Smooth muscle cell (in vitro differentiated cells): ENCODE data around the gene MOK. TPM values are rescaled to one million over a fixed set of nuclear protein-coding genes. Genes with fewer than 3 reads are reported as not detected.

Experiments used
- DNase-seq: peaks from one replicate; lab custom pipeline; 2025; ENCODE audit not compliant: unreplicated experiment; lab: John Stamatoyannopoulos, UW
- H2AFZ ChIP-seq: fragments of 200-600 bp; sonication (generic); 2 replicates; pipeline ENCODE4 v1.6.0; 2016; ENCODE audit warnings: antibody characterized with exemption, low read depth, mild to moderate bottlenecking
- H3F3A ChIP-seq: fragments of 200-600 bp; sonication (generic); 2 replicates; pipeline ENCODE4 v1.6.0; 2017; ENCODE audit warnings: antibody characterized with exemption, low read depth
- H3K27ac ChIP-seq: fragments of 200-600 bp; sonication (generic); 2 replicates; pipeline ENCODE4 v1.5.1; 2016; ENCODE audit warnings: low read depth, mild to moderate bottlenecking
- H3K27me3 ChIP-seq: fragments of 200-600 bp; sonication (generic); 2 replicates; pipeline ENCODE4 v1.6.1; 2016; ENCODE audit warnings: low read depth, mild to moderate bottlenecking
- H3K36me3 ChIP-seq: fragments of 200-600 bp; sonication (generic); 2 replicates; pipeline ENCODE4 v1.5.1; 2016; ENCODE audit warnings: low read depth
- H3K4me1 ChIP-seq: fragments of 200-600 bp; sonication (generic); 2 replicates; pipeline ENCODE4 v1.5.1; 2016; ENCODE audit warnings: low read depth
- H3K4me2 ChIP-seq: fragments of 200-600 bp; sonication (generic); 2 replicates; pipeline ENCODE4 v1.6.0; 2016; ENCODE audit warnings: mild to moderate bottlenecking
- H3K4me3 ChIP-seq: fragments of 200-600 bp; sonication (generic); 2 replicates; pipeline ENCODE4 v1.5.1; 2016; ENCODE audit warnings: mild to moderate bottlenecking
- H3K79me2 ChIP-seq: fragments of 200-600 bp; sonication (generic); 2 replicates; pipeline ENCODE4 v1.6.0; 2016; ENCODE audit warnings: low read depth, mild to moderate bottlenecking
- H3K9ac ChIP-seq: fragments of 200-600 bp; sonication (generic); 2 replicates; pipeline ENCODE4 v1.6.0; 2016; ENCODE audit warnings: low read depth
- H3K9me3 ChIP-seq: fragments of 200-600 bp; sonication (generic); replicated peaks from 2 replicates; pipeline ENCODE4 v1.5.1; 2016; ENCODE audit warnings: low read depth
- H4K20me1 ChIP-seq: fragments of 200-600 bp; sonication (generic); 2 replicates; pipeline ENCODE4 v1.6.0; 2016; ENCODE audit warnings: low read depth
- CTCF ChIP-seq: fragments of 200-600 bp; sonication (generic); IDR thresholded peaks from 2 replicates; pipeline ENCODE4 v1.5.1; 2017; ENCODE audit warnings: borderline replicate concordance, mild to moderate bottlenecking, antibody characterized with exemption; ENCODE audit not compliant: insufficient read depth, poor library complexity, severe bottlenecking
- WGBS: methylation state at CpG from one replicate; pipeline ENCODE4 v1.1.7; 2016; ENCODE audit warnings: low lambda C conversion rate; 5-methylcytosine and 5-hydroxymethylcytosine counted together
- polyA plus RNA-seq: library from polyadenylated mRNA; unstranded; fragments of >200 nt; fragmentation: Nextera tagmentation; extraction: Ambion mirVana; gene quantifications from 2 replicates; pipeline ENCODE4 v1.2.1, GENCODE V29; 2016
- total RNA-seq: library from RNA; depleted of rRNA; stranded (reverse); fragments of >200 nt; gene quantifications from 2 replicates; pipeline ENCODE4 v1.2.3, GENCODE V29; 2014

The MOK gene
- total and polyA plus RNA-seq, 2 experiments from 2014 or later, result 4.7 to 6.4 TPM

- Histone ChIP-seq H3K4me2 (no peak overlapping the region), H3K4me1 (no peaks in the 10 kb centered on the region), H2AFZ (no peak overlapping the region), H3K27me3 (no peaks in the 10 kb centered on the region), H3K27ac (no peak overlapping the region), H3K36me3 (no peaks in the 10 kb centered on the region), H3K9me3 (no peaks in the 10 kb centered on the region), H3K4me3 (no peak overlapping the region), H3K79me2 (no peaks in the 10 kb centered on the region), H4K20me1 (no peaks in the 10 kb centered on the region), H3K9ac (no peak overlapping the region), H3F3A (no peaks in the 10 kb centered on the region)
- DNase-seq, result no peak
- WGBS, result 89% methylated on average over 1 of the region's 1 CpG
- TF ChIP-seq CTCF, result no peak
Measured at GRCh38 chr14:102292441-102292840, 12.5 kb downstream of the MOK start.

- no peaks in the 10 kb centered on the region for H3K9me3 ChIP-seq
- WGBS, result 96% methylated on average over 2 of the region's 2 CpGs
- no peak for TF ChIP-seq CTCF
Measured at GRCh38 chr14:102288139-102288538, 16.8 kb downstream of the MOK start.

GRCh38 chr14:102285106-102285505, 19.9 kb downstream of the MOK start:
- Histone ChIP-seq H3K79me2 (no peaks in the 10 kb centered on the region), H3K4me3 (no peak overlapping the region), H3K9ac (no peak overlapping the region), H3F3A (no peaks in the 10 kb centered on the region), H3K4me2 (no peak overlapping the region), H3K9me3 (no peaks in the 10 kb centered on the region), H3K4me1 (no peaks in the 10 kb centered on the region), H3K27me3 (no peaks in the 10 kb centered on the region), H3K36me3 (no peaks in the 10 kb centered on the region), H2AFZ (no peak overlapping the region), H4K20me1 (no peaks in the 10 kb centered on the region), H3K27ac (no peak overlapping the region)
- WGBS, result 91% methylated on average over 2 of the region's 2 CpGs
- DNase-seq, result no peak
- TF ChIP-seq CTCF, result no peak

More at GRCh38 chr14:102288139-102288538, 16.8 kb downstream of the MOK start:
- Histone ChIP-seq H3F3A (no peaks in the 10 kb centered on the region), H2AFZ (no peak overlapping the region), H3K4me2 (no peak overlapping the region), H3K4me1 (no peaks in the 10 kb centered on the region), H3K4me3 (no peak overlapping the region), H3K79me2 (no peaks in the 10 kb centered on the region), H3K27me3 (no peaks in the 10 kb centered on the region), H3K9ac (no peak overlapping the region), H4K20me1 (no peaks in the 10 kb centered on the region), H3K36me3 (no peaks in the 10 kb centered on the region), H3K27ac (no peak overlapping the region)
- DNase-seq, result no peak

- 68% methylated on average over 2 of the region's 2 CpGs for WGBS
- Histone ChIP-seq H2AFZ (no peak overlapping the region), H3K9ac (no peak overlapping the region), H3K36me3 (no peaks in the 10 kb centered on the region), H4K20me1 (no peaks in the 10 kb centered on the region), H3F3A (no peaks in the 10 kb centered on the region), H3K9me3 (no peaks in the 10 kb centered on the region), H3K79me2 (no peaks in the 10 kb centered on the region), H3K4me3 (no peak overlapping the region), H3K27me3 (no peaks in the 10 kb centered on the region), H3K27ac (no peak overlapping the region), H3K4me1 (no peaks in the 10 kb centered on the region), H3K4me2 (no peak overlapping the region)
- no peak for TF ChIP-seq CTCF
- DNase-seq, result no peak
Measured at GRCh38 chr14:102283631-102284129, 21.3 kb downstream of the MOK start.
